GM23338 (cell line): ENCODE measurements around the gene C15orf61. TPM values are rescaled to one million over a fixed set of nuclear protein-coding genes. Genes with fewer than 3 reads are reported as not detected.

Experiments
- ATAC-seq: fragments of 200-7000 bp; cut with Tn5 transposase; 3 replicates; pipeline ENCODE4 v1.9.1; 2020
- DNase-seq: peaks from one replicate; pipeline ENCODE4 v3.0.0-alpha.2; 2015; ENCODE audit warnings: low spot score
- H2AFZ ChIP-seq: fragments of 200-600 bp; sonication (generic); 2 replicates; pipeline ENCODE4 v1.8.0; 2016; ENCODE audit warnings: antibody characterized with exemption, mild to moderate bottlenecking, moderate library complexity
- H3F3A ChIP-seq: fragments of 200-600 bp; sonication (generic); replicated peaks from 2 replicates; pipeline ENCODE4 v1.8.0; 2017; ENCODE audit warnings: antibody characterized with exemption, mixed run types, low read depth
- H3K27ac ChIP-seq: fragments of 200-600 bp; sonication (generic); 2 replicates; pipeline ENCODE4 v1.6.1; 2016; ENCODE audit warnings: low read depth
- H3K27me3 ChIP-seq: fragments of 200-600 bp; sonication (generic); 2 replicates; pipeline ENCODE4 v1.8.0; 2016; ENCODE audit warnings: mild to moderate bottlenecking, mixed run types, moderate library complexity; ENCODE audit not compliant: insufficient read depth
- H3K36me3 ChIP-seq: fragments of 200-600 bp; sonication (generic); 2 replicates; pipeline ENCODE4 v1.8.0; 2016; ENCODE audit warnings: mild to moderate bottlenecking; ENCODE audit not compliant: insufficient read depth
- H3K4me1 ChIP-seq: fragments of 200-600 bp; sonication (generic); 2 replicates; pipeline ENCODE4 v1.8.0; 2016; ENCODE audit warnings: mild to moderate bottlenecking, moderate library complexity; ENCODE audit not compliant: insufficient read depth
- H3K4me2 ChIP-seq: fragments of 200-600 bp; sonication (generic); 2 replicates; pipeline ENCODE4 v1.7.1; 2017; ENCODE audit warnings: mixed run types
- H3K4me3 ChIP-seq: fragments of 200-600 bp; sonication (generic); 2 replicates; pipeline ENCODE4 v1.6.1; 2016; ENCODE audit warnings: mixed run types
- H3K79me2 ChIP-seq: fragments of 200-600 bp; sonication (generic); replicated peaks from 2 replicates; pipeline ENCODE4 v1.8.0; 2017; ENCODE audit warnings: mild to moderate bottlenecking; ENCODE audit not compliant: insufficient read depth
- H3K9me2 ChIP-seq: fragments of 200-600 bp; sonication (generic); 2 replicates; pipeline ENCODE4 v1.8.0; 2017; ENCODE audit not compliant: insufficient read depth
- H4K20me1 ChIP-seq: fragments of 200-600 bp; sonication (generic); replicated peaks from 2 replicates; pipeline ENCODE4 v1.8.0; 2017; ENCODE audit warnings: mild to moderate bottlenecking; ENCODE audit not compliant: insufficient read depth
- H3K27ac Mint-ChIP-seq: 2 replicates; pipeline ENCODE4 v1.8.0; 2020; ENCODE audit warnings: inconsistent platforms, mild to moderate bottlenecking, moderate library complexity, mixed read lengths
- H3K27me3 Mint-ChIP-seq: 3 replicates; pipeline ENCODE4 v1.8.0; 2022; ENCODE audit warnings: low read depth, mild to moderate bottlenecking, moderate library complexity, mixed read lengths, inconsistent platforms; ENCODE audit not compliant: insufficient read depth, poor library complexity
- H3K36me3 Mint-ChIP-seq: 3 replicates; pipeline ENCODE4 v1.8.0; 2021; ENCODE audit warnings: low read depth, mild to moderate bottlenecking, inconsistent platforms, moderate library complexity, mixed read lengths
- H3K4me1 Mint-ChIP-seq: 3 replicates; pipeline ENCODE4 v1.8.0; 2020; ENCODE audit warnings: mild to moderate bottlenecking, inconsistent platforms, mixed read lengths
- H3K4me3 Mint-ChIP-seq: 3 replicates; pipeline ENCODE4 v1.8.0; 2021; ENCODE audit warnings: moderate library complexity, mild to moderate bottlenecking, inconsistent platforms, mixed read lengths
- H3K9me3 Mint-ChIP-seq: 3 replicates; pipeline ENCODE4 v1.8.0; 2020; ENCODE audit warnings: moderate library complexity, mild to moderate bottlenecking, inconsistent platforms, mixed read lengths
- CREB1 ChIP-seq: fragments of 250-450 bp; sonication (Bioruptor Pico); IDR thresholded peaks from 2 replicates; pipeline ENCODE4 v1.5.0; 2020; ENCODE audit warnings: low read depth, mild to moderate bottlenecking, moderate library complexity
- CTCF ChIP-seq, 2 experiments: fragments of 200-600 bp in 1 of 2; sonication (generic) in 1 of 2; conservative IDR thresholded peaks; 2 replicates each; pipeline versions ENCODE4 v1.5.1 to v1.6.1; 2016 to 2017; ENCODE audit warnings: antibody characterized with exemption in 2 of 2, low read depth in 2 of 2, mild to moderate bottlenecking in 2 of 2, moderate library complexity in 1 of 2
- ETS1 ChIP-seq: IDR thresholded peaks from 2 replicates; pipeline ENCODE4 v1.6.1; 2016; ENCODE audit warnings: antibody characterized with exemption
- EZH2 ChIP-seq: fragments of 200-600 bp; sonication (generic); IDR thresholded peaks from one replicate; pipeline ENCODE4 v1.8.0; 2017; ENCODE audit warnings: antibody characterized with exemption, mild to moderate bottlenecking, low read depth; ENCODE audit not compliant: unreplicated experiment
- EZH2phosphoT487 ChIP-seq: fragments of 200-600 bp; sonication (generic); IDR thresholded peaks from one replicate; pipeline ENCODE4 v1.8.1; 2018; ENCODE audit warnings: antibody characterized with exemption; ENCODE audit not compliant: unreplicated experiment
- JUNB ChIP-seq: IDR thresholded peaks from one replicate; pipeline ENCODE4 v1.6.1; 2016; ENCODE audit warnings: antibody characterized with exemption; ENCODE audit not compliant: unreplicated experiment
- NANOG ChIP-seq: IDR thresholded peaks from 2 replicates; pipeline ENCODE4 v1.6.1; 2016; ENCODE audit warnings: antibody characterized with exemption, borderline replicate concordance
- POLR2AphosphoS5 ChIP-seq: IDR thresholded peaks from 2 replicates; pipeline ENCODE4 v1.6.1; 2016; ENCODE audit warnings: antibody characterized with exemption, low read depth
- REST ChIP-seq: IDR thresholded peaks from one replicate; pipeline ENCODE4 v1.6.1; 2018; ENCODE audit warnings: antibody characterized with exemption; ENCODE audit not compliant: unreplicated experiment
- STAT1 ChIP-seq: IDR thresholded peaks from one replicate; pipeline ENCODE4 v1.6.1; 2016; ENCODE audit warnings: antibody characterized with exemption; ENCODE audit not compliant: unreplicated experiment
- ZNF114 ChIP-seq: fragments of 250-450 bp; sonication (Bioruptor Pico); IDR thresholded peaks from 2 replicates; pipeline ENCODE4 v1.5.0; 2020; ENCODE audit warnings: mild to moderate bottlenecking, moderate library complexity
- ZNF331 ChIP-seq: fragments of 250-450 bp; sonication (Bioruptor Pico); IDR thresholded peaks from 2 replicates; pipeline ENCODE4 v1.5.0; 2020; ENCODE audit warnings: low read depth, mild to moderate bottlenecking, moderate library complexity
- ZNF462 ChIP-seq: fragments of 250-450 bp; sonication (Bioruptor Pico); IDR thresholded peaks from 2 replicates; pipeline ENCODE4 v1.5.0; 2020; ENCODE audit warnings: mild to moderate bottlenecking, moderate library complexity
- polyA plus RNA-seq: library from polyadenylated mRNA; unstranded; fragments of >200 nt; fragmentation: Nextera tagmentation; extraction: Ambion mirVana; gene quantifications from 2 replicates; pipeline ENCODE4 v1.2.1, GENCODE V29; 2016
- total RNA-seq: library from RNA; depleted of rRNA; stranded (reverse); fragments of >200 nt; shearing (Covaris generic); gene quantifications from 2 replicates; pipeline ENCODE4 v1.2.3, GENCODE V29; 2014

Gene C15orf61
- total and polyA plus RNA-seq, 2 experiments from 2014 or later = 1.8 to 5.9 TPM

GRCh38 chr15:67505675-67506572, 15.0 kb upstream of the C15orf61 start:
- peaks cover 24% of the 10 kb centered on the region for H3K4me1 Mint-ChIP-seq
- no peaks in the 10 kb centered on the region for H3K36me3 ChIP-seq

More at GRCh38 chr15:67505675-67506572, 15.0 kb upstream of the C15orf61 start:
- peaks cover 17% of the 10 kb centered on the region; the same call in 1 of the 2 replicates for H3K4me1 ChIP-seq
- no peaks in the 10 kb centered on the region; the same call in 1 of the 2 replicates for H4K20me1 ChIP-seq
- H3K9me2 ChIP-seq = no peaks in the 10 kb centered on the region
- H3F3A ChIP-seq = no peaks in the 10 kb centered on the region
- H3K79me2 ChIP-seq = no peaks in the 10 kb centered on the region
- no peaks in the 10 kb centered on the region for H3K36me3 Mint-ChIP-seq
- TF ChIP-seq ZNF462 (no peak), ETS1 (no peak), ZNF331 (CRISPR knock-in tag) (no peak), EZH2phosphoT487 (no peak), JUNB (no peak), CREB1 (no peak), EZH2 (no peak), STAT1 (no peak), NANOG (no peak), CTCF (conservative IDR thresholded peaks at IDR 0.05; ENCODE audit: low read depth in 2 of 2) (no peak), POLR2AphosphoS5 (no peak), ZNF114 (CRISPR knock-in tag) (no peak), REST (no peak)
- no peak overlapping the region for H3K27ac Mint-ChIP-seq
- H3K9me3 Mint-ChIP-seq = no peaks in the 10 kb centered on the region
- no peak overlapping the region for H3K4me3 ChIP-seq
- ATAC-seq (no peak), DNase-seq (no peak)
- no peak overlapping the region for H2AFZ ChIP-seq
- H3K4me3 Mint-ChIP-seq = no peak overlapping the region
- H3K27me3 Mint-ChIP-seq = no peaks in the 10 kb centered on the region
- no peak overlapping the region for H3K27ac ChIP-seq
- no peak overlapping the region for H3K4me2 ChIP-seq
- no peaks in the 10 kb centered on the region for H3K27me3 ChIP-seq
